22Rv1 (cell line): ENCODE results near the gene B4GALNT2.

Experiments used
- H3K27ac ChIP-seq: fragments of 450-650 bp; 2 replicates; pipeline ENCODE4 v1.5.1; 2017
- ZFX ChIP-seq: fragments of 450-650 bp; IDR thresholded peaks from 2 replicates; pipeline ENCODE4 v1.6.1; 2017; ENCODE audit warnings: antibody characterized with exemption, borderline replicate concordance
- TF ChIP-seq, protein P1 (sequence below): fragments of 450-650 bp; IDR thresholded peaks from 2 replicates; pipeline ENCODE4 v1.5.1; 2017; ENCODE audit warnings: mild to moderate bottlenecking

Gene B4GALNT2

DNA sequence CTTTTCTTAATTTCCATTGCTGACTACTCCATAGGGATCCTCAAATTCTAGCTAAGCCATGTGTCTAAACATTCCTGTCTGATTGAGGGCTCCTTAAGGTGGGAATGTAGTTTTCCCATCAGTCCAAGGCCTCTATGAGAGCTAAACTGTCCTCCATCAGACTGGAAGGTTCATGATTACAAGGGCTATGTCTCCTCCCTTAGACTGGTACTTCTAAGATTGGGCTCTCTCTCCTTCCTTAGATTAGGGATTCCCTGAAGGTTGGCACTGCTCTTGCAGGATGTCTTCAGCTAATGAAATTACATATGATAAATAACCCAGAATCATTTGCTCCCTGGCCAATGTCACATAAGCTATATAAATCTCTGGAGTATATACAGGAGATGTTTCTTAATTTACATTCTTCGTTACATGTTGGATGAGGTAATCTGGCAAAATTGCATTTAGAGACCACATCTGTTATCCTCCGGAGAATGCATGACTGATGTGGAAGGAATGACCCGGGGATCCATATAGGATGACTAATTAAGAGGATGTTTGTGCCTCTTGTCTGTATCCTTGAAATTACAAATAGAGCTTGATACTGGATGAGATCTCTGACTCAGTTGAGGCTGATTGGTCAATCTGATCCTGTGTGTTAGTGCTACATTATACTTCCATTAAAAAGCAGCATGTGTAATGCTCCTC lies 14.2 kb downstream of the B4GALNT2 start:
- H3K27ac ChIP-seq, result no peak overlapping the region
- TF ChIP-seq ZFX, result no peak

DNA sequence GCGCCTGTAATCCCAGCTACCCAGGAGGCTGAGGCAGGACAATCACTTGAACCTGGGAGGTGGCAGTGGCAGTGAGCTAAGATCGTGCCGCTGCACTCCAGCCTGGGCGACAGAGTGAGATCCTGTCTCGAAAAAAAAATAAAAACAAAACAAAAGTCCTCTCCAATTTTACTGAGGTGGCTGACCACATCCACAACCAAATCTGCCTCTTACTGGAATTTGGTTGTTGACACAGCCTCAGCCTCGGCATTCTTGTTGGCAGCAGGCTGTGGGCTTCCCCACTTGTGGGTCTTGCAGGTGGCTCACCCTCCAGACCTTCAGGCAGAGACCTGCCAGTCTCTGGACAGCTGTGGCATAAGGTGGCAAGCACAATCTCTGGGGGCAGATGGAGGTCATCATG lies 15.6 kb downstream of the B4GALNT2 start:
- H3K27ac ChIP-seq, result no peak overlapping the region
- TF ChIP-seq ZFX, result no peak
- TF ChIP-seq, protein P1, sequence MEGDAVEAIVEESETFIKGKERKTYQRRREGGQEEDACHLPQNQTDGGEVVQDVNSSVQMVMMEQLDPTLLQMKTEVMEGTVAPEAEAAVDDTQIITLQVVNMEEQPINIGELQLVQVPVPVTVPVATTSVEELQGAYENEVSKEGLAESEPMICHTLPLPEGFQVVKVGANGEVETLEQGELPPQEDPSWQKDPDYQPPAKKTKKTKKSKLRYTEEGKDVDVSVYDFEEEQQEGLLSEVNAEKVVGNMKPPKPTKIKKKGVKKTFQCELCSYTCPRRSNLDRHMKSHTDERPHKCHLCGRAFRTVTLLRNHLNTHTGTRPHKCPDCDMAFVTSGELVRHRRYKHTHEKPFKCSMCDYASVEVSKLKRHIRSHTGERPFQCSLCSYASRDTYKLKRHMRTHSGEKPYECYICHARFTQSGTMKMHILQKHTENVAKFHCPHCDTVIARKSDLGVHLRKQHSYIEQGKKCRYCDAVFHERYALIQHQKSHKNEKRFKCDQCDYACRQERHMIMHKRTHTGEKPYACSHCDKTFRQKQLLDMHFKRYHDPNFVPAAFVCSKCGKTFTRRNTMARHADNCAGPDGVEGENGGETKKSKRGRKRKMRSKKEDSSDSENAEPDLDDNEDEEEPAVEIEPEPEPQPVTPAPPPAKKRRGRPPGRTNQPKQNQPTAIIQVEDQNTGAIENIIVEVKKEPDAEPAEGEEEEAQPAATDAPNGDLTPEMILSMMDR, result no peak

DNA sequence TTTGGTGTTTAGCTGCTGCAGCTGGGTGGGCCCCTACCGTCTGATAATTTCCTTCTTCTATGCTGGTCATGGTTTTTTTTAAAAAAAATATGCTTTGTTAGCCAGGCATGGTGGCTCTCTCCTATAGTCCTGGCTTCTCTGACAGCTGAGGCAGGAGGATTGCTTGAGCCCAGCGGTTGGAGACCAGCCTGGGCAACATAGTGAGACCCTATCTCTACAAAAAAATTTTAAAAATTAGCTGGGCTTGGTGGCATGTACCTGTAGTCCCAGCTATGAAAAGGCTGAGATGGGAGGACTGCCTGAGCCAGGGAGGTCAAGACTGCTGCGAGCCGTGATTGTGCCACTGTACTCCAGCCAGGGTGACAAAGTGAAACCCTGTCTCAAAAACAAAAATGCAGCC lies 19.4 kb downstream of the B4GALNT2 start:
- H3K27ac ChIP-seq, result no peak overlapping the region
- TF ChIP-seq, protein P1, result no peak
- TF ChIP-seq ZFX, result no peak

DNA sequence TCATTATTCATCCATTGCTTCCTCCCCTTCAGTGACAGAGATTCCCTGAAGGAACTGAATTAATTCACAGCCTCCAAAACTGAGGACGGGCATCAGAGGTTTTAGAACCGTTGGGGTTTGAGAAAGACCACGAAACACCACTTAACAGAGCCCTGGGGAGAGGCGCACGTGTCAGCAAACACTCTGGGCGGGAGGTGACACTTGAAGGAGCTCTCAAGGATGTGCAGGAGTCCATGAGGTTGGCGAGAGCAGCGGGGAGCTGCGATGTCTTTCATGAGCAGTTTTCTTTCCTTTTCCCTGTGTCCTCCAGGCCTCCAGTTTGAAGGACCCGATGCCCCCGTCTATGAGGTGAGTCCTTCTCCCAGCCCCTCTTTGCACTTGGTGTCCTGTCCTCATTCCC lies 23.7 kb downstream of the B4GALNT2 start:
- H3K27ac ChIP-seq, result no peak overlapping the region
- TF ChIP-seq, protein P1, result no peak
- TF ChIP-seq ZFX, result no peak

DNA sequence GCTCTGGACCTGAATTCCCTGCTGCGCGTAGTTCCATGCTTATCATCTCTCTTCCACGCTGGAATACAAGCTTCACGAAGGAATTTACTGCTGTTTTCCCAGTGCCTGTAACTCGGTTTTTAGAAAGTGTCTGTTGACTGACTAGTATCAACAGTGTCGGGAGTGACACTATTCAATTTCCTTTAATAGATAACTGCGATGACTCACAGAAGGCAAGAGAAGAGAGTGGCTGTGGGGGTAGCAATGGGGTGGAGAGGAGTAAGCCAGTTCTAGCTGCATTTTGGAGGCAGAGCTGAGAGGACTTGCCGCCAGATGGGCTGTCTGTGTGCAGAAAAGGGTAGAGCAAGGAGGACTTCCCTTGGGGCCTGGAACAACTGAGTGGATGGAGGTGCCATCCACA lies 25.2 kb downstream of the B4GALNT2 start:
- TF ChIP-seq, protein P1, result no peak
- TF ChIP-seq ZFX, result no peak
- H3K27ac ChIP-seq, result no peak overlapping the region

DNA sequence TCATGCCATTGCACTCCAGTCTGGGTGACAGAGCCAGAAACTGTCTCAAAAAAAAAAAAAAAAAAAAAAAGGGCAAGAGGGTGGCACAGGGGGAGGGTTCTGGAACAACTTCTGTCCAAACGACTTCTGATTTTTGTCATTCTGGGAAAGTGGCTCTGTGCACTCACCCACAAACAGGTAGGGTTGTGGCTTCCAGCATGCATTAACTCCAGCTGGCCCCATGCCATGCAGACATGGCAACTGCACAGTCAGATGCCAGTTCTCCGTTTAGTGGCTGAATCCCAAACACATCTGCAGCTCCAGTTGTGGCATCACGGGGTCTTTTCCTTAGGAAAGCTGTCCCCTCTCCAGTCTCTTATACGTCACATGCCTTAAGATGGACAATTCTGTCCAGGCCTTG lies 30.3 kb downstream of the B4GALNT2 start:
- no peak for TF ChIP-seq ZFX
- TF ChIP-seq, protein P1, result no peak
- H3K27ac ChIP-seq, result no peak overlapping the region

DNA sequence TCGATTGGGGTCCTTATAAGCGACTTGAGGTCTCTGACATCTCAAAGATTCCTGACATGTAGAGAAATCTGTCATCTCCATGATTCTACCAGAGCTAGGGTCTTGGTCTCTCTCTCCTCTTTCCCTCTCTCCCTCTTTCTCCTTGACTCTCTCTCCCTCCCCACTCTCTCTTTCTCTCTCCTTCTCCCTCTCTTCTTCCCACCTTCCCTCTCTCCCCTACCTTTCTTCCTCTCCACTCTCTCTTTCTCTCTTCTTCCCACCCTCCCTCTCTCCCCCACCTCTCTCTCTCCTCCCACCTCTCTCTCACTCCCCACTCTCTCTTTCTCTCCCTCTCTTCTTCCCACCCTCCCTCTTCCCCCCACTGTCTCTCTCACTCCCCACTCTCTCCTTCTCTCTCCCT lies 32.6 kb downstream of the B4GALNT2 start:
- TF ChIP-seq, protein P1, result no peak
- no peak for TF ChIP-seq ZFX
- no peak overlapping the region for H3K27ac ChIP-seq

DNA sequence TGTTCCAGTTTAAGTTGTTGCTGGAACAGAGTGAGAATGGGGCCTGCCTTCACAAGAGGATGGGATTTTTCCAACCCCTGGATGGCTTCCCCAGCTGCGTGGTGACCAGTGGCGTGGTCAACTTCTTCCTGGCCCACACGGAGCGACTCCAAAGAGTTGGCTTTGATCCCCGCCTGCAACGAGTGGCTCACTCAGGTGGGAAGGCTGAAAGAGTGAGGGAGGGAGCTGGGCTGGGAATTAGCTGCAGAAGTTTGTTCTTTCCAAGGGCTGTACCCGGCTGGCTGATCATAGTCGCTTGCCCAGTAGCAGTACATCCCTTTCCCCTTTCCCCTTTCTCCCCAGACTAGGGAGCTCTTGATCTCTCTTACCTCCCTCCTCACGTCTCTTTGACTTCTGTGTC lies 36.1 kb downstream of the B4GALNT2 start:
- H3K27ac ChIP-seq, result no peak overlapping the region
- no peak for TF ChIP-seq ZFX
- TF ChIP-seq, protein P1, result no peak
